Measurements from ENCODE around the gene HOGA1. TPM values are rescaled to one million over a fixed set of nuclear protein-coding genes. Genes with fewer than 3 reads are reported as not detected.

The HOGA1 gene
- total and polyA plus RNA-seq, 2 experiments from 2014 or later: 0.15 TPM; not detected in 1

GRCh38 chr10:97540669-97541500 lies 43.3 kb upstream of the HOGA1 start:
- ATAC-seq (peak; percentile 54), DNase-seq (ENCODE audit: low spot score) (peak; percentile 43)
- Histone ChIP-seq H3K9me2 (ENCODE audit: insufficient read depth) (no peaks in the 10 kb centered on the region), H3K4me3 (no peak overlapping the region), H3K4me1 (ENCODE audit: insufficient read depth) (peaks cover 19% of the 10 kb centered on the region), H4K20me1 (replicated peaks; ENCODE audit: insufficient read depth) (no peaks in the 10 kb centered on the region), H3K27ac (ENCODE audit: low read depth) (no peak overlapping the region; the same call in 1 of the 2 replicates), H3K27me3 (ENCODE audit: insufficient read depth) (no peaks in the 10 kb centered on the region), H3K4me2 (no peak overlapping the region), H3K36me3 (ENCODE audit: insufficient read depth) (no peaks in the 10 kb centered on the region), H2AFZ (no peak overlapping the region), H3F3A (replicated peaks; ENCODE audit: low read depth) (0 out of 2 replicates have a peak, but pooled peaks cover 7% of the 10 kb centered on the region), H3K79me2 (replicated peaks; ENCODE audit: insufficient read depth) (peaks cover 9% of the 10 kb centered on the region)
- peak in 1 of 2 experiments; percentile 56; a peak in 3 of 4 replicates for TF ChIP-seq CTCF (conservative IDR thresholded peaks at IDR 0.05; ENCODE audit: low read depth in 2 of 2)
- no peak for TF ChIP-seq STAT1 (IDR thresholded peaks at IDR 0.05; ENCODE audit: unreplicated experiment)
- TF ChIP-seq, protein P1, sequence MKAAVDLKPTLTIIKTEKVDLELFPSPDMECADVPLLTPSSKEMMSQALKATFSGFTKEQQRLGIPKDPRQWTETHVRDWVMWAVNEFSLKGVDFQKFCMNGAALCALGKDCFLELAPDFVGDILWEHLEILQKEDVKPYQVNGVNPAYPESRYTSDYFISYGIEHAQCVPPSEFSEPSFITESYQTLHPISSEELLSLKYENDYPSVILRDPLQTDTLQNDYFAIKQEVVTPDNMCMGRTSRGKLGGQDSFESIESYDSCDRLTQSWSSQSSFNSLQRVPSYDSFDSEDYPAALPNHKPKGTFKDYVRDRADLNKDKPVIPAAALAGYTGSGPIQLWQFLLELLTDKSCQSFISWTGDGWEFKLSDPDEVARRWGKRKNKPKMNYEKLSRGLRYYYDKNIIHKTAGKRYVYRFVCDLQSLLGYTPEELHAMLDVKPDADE (IDR thresholded peaks at IDR 0.05): no peak
- no peaks in the 10 kb centered on the region; the same call in 2 of the 3 replicates for H3K9me3 Mint-ChIP-seq
- H3K27ac Mint-ChIP-seq: peak overlapping the region; percentile 31; the same call in 1 of the 2 replicates
- peaks cover 10% of the 10 kb centered on the region for H3K27me3 Mint-ChIP-seq (ENCODE audit: insufficient read depth, low read depth, poor library complexity)
- H3K4me1 Mint-ChIP-seq: peaks cover 32% of the 10 kb centered on the region
- H3K36me3 Mint-ChIP-seq (ENCODE audit: low read depth): no peaks in the 10 kb centered on the region
- no peak overlapping the region for H3K4me3 Mint-ChIP-seq

- no peaks in the 10 kb centered on the region for H4K20me1 ChIP-seq (replicated peaks; ENCODE audit: insufficient read depth)
- no peaks in the 10 kb centered on the region for H3K36me3 ChIP-seq (ENCODE audit: insufficient read depth)
- no peak overlapping the region for H3K27ac ChIP-seq (ENCODE audit: low read depth)
- H3K27me3 ChIP-seq (ENCODE audit: insufficient read depth): no peaks in the 10 kb centered on the region
- Mint-ChIP-seq H3K4me1 (peaks cover 32% of the 10 kb centered on the region), H3K27me3 (ENCODE audit: insufficient read depth, low read depth, poor library complexity) (peaks cover 8% of the 10 kb centered on the region), H3K36me3 (ENCODE audit: low read depth) (no peaks in the 10 kb centered on the region), H3K4me3 (no peak overlapping the region), H3K27ac (peak overlapping the region; percentile 7), H3K9me3 (no peaks in the 10 kb centered on the region; the same call in 2 of the 3 replicates)
- H3K79me2 ChIP-seq (replicated peaks; ENCODE audit: insufficient read depth): peaks cover 9% of the 10 kb centered on the region
- ATAC-seq (peak; percentile 14), DNase-seq (ENCODE audit: low spot score) (no peak)
- no peak overlapping the region for H2AFZ ChIP-seq
- H3K9me2 ChIP-seq (ENCODE audit: insufficient read depth): no peaks in the 10 kb centered on the region
- TF ChIP-seq ZNF114 (CRISPR knock-in tag; IDR thresholded peaks at IDR 0.05) (no peak), JUNB (IDR thresholded peaks at IDR 0.05; ENCODE audit: unreplicated experiment) (no peak), STAT1 (IDR thresholded peaks at IDR 0.05; ENCODE audit: unreplicated experiment) (no peak)
- 0 out of 2 replicates have a peak, but pooled peaks cover 7% of the 10 kb centered on the region for H3F3A ChIP-seq (replicated peaks; ENCODE audit: low read depth)
- peaks cover 19% of the 10 kb centered on the region for H3K4me1 ChIP-seq (ENCODE audit: insufficient read depth)
- H3K4me3 ChIP-seq: no peak overlapping the region
- no peak overlapping the region for H3K4me2 ChIP-seq
Observed at GRCh38 chr10:97542169-97543024, 41.8 kb upstream of the HOGA1 start.

All from GM23338 (cell line).